H7 (cell line): ENCODE measurements around the gene ARHGEF6. TPM values are rescaled to one million over a fixed set of nuclear protein-coding genes. Genes with fewer than 3 reads are reported as not detected.
"Not testable (repeated sequence)": the region's sequence is repeated elsewhere in the genome, so short reads cannot be mapped to it uniquely, and the experiment has no call there.

Experiments
- DNase-seq: peaks from one replicate; pipeline ENCODE4 v3.0.0; 2012
- H3K27me3 ChIP-seq: 2 replicates; pipeline ENCODE4 v1.6.0; 2011; ENCODE audit warnings: mild to moderate bottlenecking, low read length; ENCODE audit not compliant: control insufficient read depth, insufficient read depth
- H3K36me3 ChIP-seq: replicated peaks from 2 replicates; pipeline ENCODE4 v1.5.1; 2011; ENCODE audit warnings: low read length; ENCODE audit not compliant: control insufficient read depth, insufficient read depth
- H3K4me3 ChIP-seq: 2 replicates; pipeline ENCODE4 v1.5.1; 2011; ENCODE audit warnings: low read depth, mild to moderate bottlenecking, control low read depth, low read length, moderate library complexity; ENCODE audit not compliant: insufficient read depth
- total RNA-seq: library from RNA; depleted of rRNA; stranded (reverse); fragments of >200 nt; shearing (Covaris generic); gene quantifications from 2 replicates; pipeline ENCODE4 v1.2.3, GENCODE V29; 2014; rRNA removed

Gene ARHGEF6, protein sequence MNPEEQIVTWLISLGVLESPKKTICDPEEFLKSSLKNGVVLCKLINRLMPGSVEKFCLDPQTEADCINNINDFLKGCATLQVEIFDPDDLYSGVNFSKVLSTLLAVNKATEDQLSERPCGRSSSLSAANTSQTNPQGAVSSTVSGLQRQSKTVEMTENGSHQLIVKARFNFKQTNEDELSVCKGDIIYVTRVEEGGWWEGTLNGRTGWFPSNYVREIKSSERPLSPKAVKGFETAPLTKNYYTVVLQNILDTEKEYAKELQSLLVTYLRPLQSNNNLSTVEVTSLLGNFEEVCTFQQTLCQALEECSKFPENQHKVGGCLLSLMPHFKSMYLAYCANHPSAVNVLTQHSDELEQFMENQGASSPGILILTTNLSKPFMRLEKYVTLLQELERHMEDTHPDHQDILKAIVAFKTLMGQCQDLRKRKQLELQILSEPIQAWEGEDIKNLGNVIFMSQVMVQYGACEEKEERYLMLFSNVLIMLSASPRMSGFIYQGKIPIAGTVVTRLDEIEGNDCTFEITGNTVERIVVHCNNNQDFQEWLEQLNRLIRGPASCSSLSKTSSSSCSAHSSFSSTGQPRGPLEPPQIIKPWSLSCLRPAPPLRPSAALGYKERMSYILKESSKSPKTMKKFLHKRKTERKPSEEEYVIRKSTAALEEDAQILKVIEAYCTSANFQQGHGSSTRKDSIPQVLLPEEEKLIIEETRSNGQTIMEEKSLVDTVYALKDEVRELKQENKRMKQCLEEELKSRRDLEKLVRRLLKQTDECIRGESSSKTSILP
- 12.4 and 17.3 TPM in 2 replicates for total RNA-seq

DNA sequence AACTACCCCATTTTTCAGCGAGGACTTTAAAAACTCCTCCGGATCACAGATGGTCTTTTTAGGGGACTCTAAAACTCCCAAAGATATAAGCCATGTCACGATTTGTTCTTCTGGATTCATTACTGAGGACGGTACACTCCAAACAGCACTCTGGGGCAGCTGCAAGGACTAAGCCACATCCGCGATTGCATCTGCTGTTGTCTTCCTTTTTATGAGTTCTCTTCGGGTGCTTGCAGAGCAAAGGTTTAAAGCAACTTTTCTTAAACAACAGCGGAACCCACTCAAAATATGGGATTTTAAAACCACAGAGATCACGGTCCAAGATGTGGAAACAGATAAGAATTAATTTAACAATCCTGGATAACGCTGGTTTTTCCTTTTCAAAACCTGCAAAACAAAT, at the start of gene ARHGEF6:
ARHGEF6 (minus strand) TSS at position 170 of the 400 bp plus-strand sequence; CDS start at position 120, 50 bp downstream.
- no peak for DNase-seq
- no peaks in the 10 kb centered on the region for H3K36me3 ChIP-seq
- H3K27me3 ChIP-seq: no peaks in the 10 kb centered on the region
- H3K4me3 ChIP-seq: no peak within 1 kb of the TSS

DNA sequence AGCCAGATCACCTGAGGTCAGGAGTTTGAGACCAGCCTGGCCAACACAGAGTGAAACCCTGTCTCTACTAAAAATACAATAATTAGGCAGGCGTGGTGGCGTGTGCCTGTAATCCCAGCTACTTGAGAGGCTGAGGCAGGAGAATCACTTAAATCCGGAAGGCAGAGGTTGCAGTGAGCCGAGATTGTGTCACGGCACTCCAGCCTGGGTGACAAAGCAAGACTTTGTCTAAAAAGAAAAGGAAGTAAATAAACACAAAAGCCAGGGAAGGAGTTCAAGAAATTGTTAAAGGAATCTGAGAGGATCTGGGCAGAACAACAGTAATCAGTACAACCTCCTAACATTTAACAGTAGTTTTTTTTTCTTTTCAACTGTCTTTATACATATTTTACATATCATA, 48.7 kb upstream of the ARHGEF6 start:
- Histone ChIP-seq H3K36me3 (no peaks in the 10 kb centered on the region), H3K27me3 (no peaks in the 10 kb centered on the region), H3K4me3 (no peak overlapping the region)
- DNase-seq: no peak

DNA sequence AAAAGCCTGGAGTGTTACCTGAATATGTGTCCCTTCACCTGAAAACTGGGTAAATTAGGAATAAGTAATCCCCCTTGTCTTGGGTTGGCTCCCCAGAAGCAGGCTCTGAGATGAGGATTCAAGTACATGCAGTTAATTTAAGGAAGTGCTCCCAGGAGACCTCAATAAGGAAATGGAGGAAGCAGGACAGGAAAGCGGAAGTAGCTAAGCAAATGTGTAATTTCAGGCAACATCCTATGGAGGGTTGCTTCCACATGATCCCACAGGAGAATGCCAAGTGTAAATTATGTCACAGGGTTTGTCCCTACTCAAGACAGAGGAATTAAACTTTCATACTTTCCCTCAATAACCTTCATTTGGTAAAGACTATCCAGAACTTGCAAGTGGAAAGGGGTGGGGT, 48.1 kb upstream of the ARHGEF6 start:
- DNase-seq: no peak

DNA sequence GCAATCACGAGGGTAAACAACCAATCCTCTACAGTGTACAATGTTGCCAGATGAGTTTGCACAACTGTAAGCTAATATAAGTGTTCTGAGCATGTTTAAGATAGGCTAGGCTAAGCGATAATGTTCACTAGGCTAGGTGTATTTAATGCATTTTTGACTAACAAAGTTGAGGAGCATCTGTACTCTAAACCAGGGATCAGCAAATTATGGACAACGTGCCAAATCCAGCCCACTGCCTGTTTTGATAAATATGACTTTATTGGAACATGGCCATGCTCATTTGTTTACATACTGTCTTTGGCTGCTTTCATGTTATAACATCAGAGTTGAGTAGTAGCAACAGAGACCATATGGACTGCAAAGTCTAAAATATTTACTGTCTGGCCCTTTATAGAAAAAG, 46.3 kb upstream of the ARHGEF6 start:
- DNase-seq: no peak
- Histone ChIP-seq H3K27me3 (no peaks in the 10 kb centered on the region), H3K36me3 (no peaks in the 10 kb centered on the region), H3K4me3 (no peak overlapping the region)

More for the DNA sequence above, 48.1 kb upstream of the ARHGEF6 start:
- Histone ChIP-seq H3K4me3 (no peak overlapping the region), H3K36me3 (no peaks in the 10 kb centered on the region), H3K27me3 (no peaks in the 10 kb centered on the region)

DNA sequence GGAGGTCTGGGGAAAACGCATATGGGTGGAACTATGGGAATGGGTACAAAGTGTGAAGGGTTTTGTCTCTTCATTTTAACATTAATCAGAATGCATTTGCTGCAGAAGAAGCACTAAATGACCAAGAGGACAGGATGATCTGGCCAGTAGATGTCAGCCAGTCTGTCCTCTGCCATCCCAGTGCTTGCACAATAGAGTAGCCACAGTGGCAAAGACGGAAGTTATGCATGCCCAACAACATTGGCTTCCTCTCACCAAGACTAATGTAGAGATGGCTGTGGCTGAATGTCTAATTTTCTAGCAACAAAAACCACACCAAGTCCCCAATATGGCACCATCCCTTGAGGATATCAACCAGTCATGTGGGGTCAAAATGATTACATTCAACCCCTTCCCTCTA, 45.0 kb upstream of the ARHGEF6 start:
- Histone ChIP-seq H3K36me3 (no peaks in the 10 kb centered on the region), H3K4me3 (no peak overlapping the region), H3K27me3 (no peaks in the 10 kb centered on the region)
- DNase-seq: no peak

DNA sequence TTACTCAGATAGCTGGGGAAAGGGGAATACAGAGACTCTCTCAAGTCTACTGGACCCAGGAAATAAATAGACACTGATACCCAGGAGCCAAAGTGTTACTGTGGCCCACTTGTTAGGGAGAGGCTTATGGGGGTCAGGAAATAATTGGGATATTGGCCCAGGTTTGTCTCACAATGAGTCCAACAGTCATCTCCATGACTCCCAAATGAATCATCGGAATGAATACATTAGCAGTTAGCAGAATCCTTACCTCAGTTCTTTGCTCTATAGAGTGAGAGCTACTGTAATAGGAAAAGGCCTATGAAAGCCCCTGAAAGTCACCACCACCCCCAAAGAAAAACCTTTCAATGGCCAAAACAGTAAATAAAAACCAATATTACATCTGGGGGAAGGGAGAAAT, 42.4 kb upstream of the ARHGEF6 start:
- Histone ChIP-seq H3K36me3 (no peaks in the 10 kb centered on the region), H3K27me3 (no peaks in the 10 kb centered on the region), H3K4me3 (no peak overlapping the region)
- DNase-seq: no peak

DNA sequence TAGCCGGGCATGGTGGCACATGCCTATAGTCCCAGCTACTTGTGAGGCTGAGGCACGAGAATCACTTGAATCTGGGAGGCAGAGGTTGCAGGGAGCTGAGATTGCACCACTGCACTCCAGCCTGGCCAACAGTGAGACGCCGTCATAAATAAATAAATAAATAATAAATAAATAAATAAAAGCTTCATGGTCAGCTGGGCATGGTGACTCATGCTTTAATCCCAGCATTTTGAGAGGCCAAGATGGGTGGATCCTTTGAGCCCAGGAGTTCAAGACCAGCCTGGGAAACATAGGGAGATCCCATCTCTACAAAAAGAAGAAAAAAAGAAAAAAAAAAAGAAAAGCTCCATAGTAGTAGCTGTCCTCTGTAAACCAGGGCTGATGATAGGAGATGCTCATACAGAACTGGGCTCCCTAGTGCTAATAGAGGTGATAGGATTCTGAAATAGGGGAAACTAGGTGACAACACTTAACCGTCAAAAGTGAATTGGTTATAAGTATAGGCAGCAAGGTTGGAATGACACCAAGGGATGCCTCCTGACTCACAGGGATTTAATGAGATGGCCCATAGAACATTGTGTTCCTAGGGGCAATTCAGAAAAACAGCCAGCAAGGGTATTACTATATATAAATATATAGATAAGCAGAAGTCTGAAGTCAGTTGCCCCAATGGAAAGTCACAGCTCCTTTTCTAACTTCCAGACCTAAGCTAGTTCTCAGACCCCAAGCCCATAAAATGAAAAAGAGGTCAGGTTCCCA, 41.8 kb upstream of the ARHGEF6 start:
- DNase-seq: no peak
- Histone ChIP-seq H3K4me3 (no peak overlapping the region), H3K36me3 (no peaks in the 10 kb centered on the region), H3K27me3 (no peaks in the 10 kb centered on the region)

DNA sequence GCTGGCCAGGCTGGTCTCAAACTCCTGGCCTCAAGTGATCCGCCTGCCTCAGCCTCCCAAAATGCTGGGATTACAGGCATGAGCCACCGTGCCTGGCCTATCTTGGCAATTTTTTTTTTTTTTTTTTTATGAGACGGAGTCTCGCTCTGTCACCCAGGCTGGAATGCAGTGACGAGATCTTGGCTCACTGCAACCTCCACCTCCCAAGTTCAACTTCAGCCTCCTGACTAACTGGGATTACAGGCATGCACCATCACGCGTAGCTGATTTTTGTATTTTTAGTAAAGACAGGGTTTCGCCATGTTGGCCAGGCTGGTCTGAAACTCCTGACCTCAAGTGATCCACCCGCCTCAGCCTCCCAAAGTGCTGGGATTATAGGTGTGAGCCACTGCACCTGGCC, 39.0 kb upstream of the ARHGEF6 start:
- H3K4me3 ChIP-seq, DNase-seq, H3K27me3 ChIP-seq, H3K36me3 ChIP-seq: not testable (repeated sequence)

DNA sequence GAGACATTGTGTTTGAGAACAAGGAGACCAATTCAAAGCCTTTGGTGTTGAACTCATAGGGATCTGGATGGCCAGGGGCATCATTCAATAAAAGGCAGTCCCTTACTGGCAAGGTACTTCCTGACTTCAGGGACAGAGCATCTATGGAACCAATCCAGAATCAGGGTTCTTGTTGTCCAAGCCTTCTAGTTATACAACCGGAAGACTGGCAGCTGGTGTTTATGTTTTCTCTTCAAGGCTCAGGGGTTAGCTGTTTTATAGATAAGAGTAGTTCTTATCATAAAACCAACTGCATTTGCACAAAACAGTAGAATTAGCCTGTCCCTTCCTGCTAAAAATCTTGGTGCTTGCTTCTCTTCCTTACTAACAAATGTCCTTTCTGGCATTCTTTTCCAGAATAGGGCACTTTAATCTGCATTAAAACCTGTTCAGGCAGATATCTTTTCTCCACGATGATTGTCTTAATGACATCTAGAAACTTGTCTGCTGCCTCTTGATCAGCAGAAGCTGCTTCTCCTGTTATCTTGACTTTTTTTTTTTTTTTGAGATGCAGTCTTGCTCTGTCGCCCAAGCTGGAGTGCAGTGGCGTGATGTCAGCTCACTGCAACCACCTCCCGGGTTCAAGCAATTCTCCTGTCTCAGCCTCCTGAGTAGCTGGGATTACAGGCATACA, 38.4 kb upstream of the ARHGEF6 start:
- H3K27me3 ChIP-seq: no peaks in the 10 kb centered on the region
- no peaks in the 10 kb centered on the region for H3K36me3 ChIP-seq
- DNase-seq: no peak
- no peak overlapping the region for H3K4me3 ChIP-seq

DNA sequence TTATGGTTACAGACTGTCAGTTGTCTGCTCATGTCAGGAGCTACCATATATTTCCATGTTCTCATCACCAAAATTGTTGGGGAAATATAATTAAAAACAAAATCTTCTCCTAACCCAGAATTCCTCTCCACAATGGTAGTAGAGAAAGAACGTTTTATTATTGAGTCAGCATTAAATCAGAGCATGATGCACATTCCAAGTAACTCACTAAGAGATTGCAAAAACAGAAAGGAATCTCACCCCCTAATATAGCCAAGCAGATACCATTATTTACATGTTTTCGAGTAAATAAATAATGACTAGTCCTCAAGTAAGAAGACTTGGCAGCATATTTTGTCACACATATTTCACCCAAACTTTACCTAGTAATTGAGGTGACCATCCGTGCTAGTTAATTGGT, 36.2 kb upstream of the ARHGEF6 start:
- no peaks in the 10 kb centered on the region for H3K36me3 ChIP-seq
- DNase-seq: no peak
- H3K4me3 ChIP-seq: no peak overlapping the region
- H3K27me3 ChIP-seq: no peaks in the 10 kb centered on the region

DNA sequence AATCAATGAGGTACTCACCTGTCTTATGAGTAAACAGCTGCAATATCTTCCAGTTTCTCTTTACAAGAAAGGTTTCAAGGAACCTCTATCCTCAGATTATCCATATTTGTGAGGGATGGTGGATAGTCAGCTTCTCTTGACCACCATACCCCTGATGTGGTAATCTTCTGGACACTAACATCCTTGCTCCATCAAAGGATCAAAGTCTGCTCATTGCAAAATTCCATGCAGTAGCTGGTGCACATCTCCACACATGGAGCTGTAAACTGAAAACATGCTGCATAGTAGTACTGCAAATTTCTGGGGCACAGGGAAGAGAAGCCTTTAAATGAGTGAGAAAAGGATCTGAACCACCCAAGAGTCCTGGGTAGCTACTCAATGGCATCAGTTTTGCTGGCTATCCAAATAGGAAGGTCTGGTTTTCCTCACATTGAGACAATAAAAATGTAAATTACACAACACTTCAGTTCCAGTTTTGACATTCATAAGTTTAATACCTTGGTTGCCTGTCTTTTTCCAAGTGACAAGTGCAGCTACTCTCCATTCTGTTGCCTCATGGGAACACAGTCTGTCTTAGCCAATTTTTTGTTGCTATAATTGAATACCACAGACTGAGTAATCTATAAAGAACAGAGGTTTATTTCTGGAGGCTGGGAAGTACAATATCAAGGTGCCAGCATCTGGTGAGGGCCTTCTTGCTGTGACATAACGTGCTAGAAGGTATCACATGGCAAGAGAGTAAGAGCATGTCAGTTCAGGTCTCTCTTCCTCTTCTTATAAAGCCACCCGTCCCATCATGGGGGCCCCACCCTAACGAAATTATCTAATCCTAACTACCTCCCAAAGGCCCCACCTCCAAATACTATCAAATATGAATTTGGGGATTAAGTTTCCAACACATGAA, 34.4 kb upstream of the ARHGEF6 start:
- no peak overlapping the region for H3K4me3 ChIP-seq
- no peaks in the 10 kb centered on the region for H3K36me3 ChIP-seq
- no peak for DNase-seq
- H3K27me3 ChIP-seq: no peaks in the 10 kb centered on the region

DNA sequence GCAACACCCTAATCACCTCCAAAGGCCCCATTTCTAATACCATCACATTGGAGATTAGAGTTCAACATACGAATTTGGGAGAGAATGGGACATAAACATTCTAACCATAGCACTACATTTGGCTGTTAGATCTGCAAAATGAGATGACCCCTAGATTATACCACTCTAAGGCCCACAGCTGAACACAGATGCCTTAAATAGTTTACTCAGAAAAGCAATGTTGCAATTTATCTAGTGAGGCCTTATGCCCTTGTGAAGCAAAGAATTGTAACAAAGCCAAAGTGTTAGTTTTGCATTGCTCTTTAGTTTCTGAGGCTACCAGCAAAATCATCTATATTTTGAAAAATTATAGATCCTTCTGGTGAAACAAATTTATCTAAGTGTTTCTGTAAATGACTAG, 31.6 kb upstream of the ARHGEF6 start:
- H3K4me3 ChIP-seq: no peak overlapping the region
- DNase-seq: no peak
- no peaks in the 10 kb centered on the region for H3K27me3 ChIP-seq
- no peaks in the 10 kb centered on the region for H3K36me3 ChIP-seq

DNA sequence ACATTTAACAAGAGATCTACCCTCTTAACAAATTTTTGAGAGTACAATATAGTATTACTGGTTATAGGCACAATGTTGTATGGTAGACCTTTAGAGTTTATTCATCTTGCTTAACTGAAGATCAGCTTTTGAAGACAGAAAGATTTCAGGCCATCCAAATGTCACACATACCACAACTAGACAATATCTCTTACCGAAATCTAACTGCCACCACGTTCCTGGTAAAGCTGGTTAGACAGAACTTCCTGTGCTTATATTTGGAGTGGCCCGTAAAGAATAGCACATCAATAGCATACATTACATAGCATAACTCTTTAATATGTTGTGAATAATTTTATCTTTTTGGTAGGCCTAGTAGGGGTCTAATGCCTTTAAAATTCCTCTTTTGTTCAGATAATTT, 29.8 kb upstream of the ARHGEF6 start:
- H3K36me3 ChIP-seq: no peaks in the 10 kb centered on the region
- H3K4me3 ChIP-seq: no peak overlapping the region
- H3K27me3 ChIP-seq: no peaks in the 10 kb centered on the region
- no peak for DNase-seq
